Smooth muscle cell of the brain vasculature (primary cell): Measurements from ENCODE around the gene NOL3.

ENCODE experiments used
- DNase-seq: peaks from one replicate; pipeline ENCODE4 v3.0.0-alpha.2; 2012; ENCODE audit warnings: low read depth, low spot score

Gene NOL3

GRCh38 chr16:67188323-67188722 lies 18.0 kb downstream of the NOL3 start:
- no peak for DNase-seq

DNA sequence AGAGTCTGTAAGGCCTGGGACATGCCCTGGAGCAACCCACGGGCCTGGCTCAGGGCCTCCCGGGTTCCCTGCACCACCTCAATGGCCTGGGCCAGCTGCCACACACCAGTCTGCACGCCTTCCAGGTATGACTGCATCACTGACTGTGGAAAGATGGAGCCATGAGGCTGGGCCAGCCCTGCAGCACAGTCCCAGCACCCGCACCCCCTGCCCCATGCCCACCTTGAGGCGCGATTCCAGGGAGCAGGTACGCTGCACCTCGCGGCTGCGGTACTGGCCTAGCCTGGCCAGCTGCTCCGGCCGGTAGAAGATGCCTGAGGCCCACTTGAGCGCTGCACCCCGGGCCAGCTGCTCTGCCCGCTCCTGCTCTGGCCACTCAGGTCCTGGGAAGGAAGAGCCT lies 18.5 kb downstream of the NOL3 start:
- no peak for DNase-seq

DNA sequence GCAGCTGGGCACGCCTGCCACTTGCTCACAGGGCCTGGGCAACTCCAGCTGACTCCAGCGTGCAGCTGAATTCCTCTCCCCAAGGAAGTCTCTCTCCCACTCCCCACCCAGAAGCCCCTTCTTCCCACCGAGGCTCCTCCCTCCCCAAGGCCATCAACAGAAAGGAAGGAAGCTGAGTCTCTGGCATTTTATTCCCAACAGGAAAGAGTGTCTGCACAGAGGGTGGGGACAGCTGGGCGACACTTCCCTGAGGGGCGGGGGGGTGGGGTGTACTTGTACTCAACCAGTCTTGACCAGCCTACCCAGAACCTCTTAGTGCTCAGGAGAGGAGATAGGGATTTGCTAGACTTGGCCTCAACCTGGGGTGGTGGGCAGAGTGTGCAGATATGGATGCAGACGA lies 19.7 kb downstream of the NOL3 start, which contains the start of gene EXOC3L1:
EXOC3L1 (minus strand) TSS at position 96 of the 400 bp plus-strand sequence. CDS start 460 bp downstream, outside the sequence.
- DNase-seq = no peak

DNA sequence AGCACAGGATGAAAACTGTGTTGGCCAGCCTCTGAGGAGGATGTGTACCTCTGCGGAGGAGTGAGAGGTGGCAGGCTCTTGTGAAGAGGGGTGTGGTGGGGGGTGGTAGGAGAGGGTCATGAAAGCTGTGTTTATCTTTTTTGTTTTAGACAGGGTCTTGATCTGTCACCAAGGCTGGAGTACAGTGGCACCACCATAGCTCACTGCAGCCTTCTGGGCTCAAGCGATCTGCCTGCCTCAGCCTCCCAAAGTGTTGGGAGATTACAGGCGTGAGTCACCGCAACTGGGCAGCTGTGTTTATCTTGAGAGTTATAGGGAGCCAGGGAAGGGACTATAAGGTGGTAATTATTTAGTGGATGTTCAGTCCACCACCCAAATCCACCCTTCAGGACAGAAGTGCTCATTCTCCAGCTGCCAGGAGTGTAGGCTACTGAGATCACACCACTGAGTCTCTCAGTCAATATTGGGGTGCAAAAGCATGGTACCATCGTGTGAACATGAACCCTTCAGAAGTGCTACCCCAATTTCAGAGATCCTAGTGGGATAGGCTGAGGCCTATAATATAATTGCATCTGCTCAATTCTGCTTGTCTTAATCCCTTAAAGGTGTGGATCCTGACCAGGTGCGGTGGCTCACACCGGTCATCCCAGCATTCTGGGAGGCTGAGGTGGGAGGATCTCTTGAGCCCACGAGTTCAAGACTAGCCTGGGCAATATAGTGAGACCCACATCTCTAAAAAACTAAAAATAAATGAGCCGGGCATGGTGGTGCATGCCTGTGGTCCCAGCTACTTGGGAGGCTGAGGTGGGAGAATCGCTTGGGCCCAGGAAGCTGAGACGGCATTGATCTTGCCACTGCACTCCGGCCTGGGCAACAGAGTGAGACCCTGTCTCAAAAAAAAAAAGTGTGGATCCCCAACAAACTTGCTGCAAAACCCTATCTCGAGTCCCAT lies 20.4 kb downstream of the NOL3 start:
- no peak for DNase-seq

DNA sequence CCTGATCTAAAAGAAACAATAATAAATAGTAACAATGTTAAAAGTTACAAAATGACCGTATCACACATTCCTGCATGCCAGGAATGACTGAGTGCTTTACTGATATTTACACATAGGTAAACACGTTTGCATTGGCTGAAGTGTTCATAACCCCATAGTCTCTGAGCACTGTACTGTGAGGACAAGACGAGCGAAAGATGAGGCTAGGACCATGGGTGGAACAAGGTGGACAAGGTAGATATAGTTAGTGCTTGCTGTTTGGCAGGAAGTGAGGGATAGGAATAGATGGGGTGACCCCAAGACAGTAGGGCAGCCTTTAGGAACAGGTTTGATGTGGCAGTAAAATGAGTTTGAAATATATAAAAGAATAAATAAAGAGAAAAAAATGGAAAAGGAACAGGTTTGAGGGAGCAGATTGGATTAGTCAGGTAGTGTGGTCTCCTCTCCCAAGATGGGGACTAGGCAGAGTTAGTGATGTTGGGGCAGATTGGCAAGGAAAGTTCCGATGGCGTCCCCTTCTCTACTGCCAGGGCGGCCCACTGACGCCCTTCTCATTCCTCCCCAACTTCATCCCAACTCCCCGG lies 21.2 kb downstream of the NOL3 start:
- DNase-seq = no peak

DNA sequence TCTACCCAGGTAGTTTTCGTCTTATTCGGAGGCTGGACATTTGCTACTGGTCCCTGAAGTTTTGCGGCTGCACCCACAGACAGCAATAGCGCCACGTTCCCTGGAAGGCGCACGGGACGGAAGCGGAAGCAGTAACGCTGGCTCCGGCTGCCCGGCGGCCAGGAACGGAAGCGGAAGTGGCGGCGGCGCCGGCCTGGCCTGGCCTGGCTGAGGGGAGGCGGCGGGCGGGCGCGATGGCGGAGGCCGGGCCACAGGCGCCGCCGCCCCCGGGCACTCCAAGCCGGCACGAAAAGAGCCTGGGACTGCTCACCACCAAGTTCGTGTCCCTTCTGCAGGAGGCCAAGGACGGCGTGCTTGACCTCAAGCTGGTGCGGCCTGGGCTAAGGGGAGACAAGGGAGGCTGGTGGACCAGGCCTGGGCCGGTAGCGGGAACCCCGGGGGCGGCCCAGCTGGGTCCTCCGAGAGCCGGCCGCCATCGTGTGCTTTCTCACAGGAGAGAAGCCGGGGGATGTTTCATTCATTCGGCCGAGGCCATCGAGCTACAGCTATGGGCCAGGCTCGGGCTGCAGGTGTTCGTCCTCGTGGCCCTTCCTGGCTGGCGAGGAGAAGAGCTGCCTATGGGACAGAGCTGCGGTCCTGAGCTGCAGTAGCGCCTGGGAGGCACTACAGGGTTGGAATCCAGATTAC lies 21.8 kb downstream of the NOL3 start, which contains the start of gene E2F4:
E2F4 (plus strand) TSS at position 161 of the 687 bp plus-strand sequence; CDS start at position 234, 73 bp downstream.
- peak; percentile 74 for DNase-seq

GRCh38 chr16:67192781-67193361 lies 22.5 kb downstream of the NOL3 start:
- no peak for DNase-seq

GRCh38 chr16:67193536-67193935 lies 23.2 kb downstream of the NOL3 start:
- no peak for DNase-seq

DNA sequence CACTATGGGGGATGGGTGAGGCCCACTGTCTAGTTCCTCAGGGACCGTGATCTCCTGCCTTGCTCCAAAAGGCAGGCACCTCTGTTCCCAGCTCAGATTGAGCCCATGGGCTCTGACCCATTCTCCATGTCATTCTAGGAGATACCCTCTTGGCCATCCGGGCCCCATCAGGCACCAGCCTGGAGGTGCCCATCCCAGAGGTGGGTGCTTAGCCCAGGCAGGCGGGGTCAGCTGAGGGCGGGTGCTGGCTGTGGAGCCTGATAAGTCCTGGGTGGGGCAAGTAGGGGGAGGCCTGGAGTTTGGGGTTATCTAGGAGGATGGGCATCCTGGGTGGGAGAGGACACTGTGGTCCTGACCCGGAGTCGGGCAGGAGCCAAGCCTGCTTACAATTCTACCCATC lies 23.9 kb downstream of the NOL3 start:
- no peak for DNase-seq

- no peak for DNase-seq
Measured at GRCh38 chr16:67195676-67196075, 25.3 kb downstream of the NOL3 start.

GRCh38 chr16:67196881-67197280 lies 26.5 kb downstream of the NOL3 start:
- DNase-seq = no peak

DNA sequence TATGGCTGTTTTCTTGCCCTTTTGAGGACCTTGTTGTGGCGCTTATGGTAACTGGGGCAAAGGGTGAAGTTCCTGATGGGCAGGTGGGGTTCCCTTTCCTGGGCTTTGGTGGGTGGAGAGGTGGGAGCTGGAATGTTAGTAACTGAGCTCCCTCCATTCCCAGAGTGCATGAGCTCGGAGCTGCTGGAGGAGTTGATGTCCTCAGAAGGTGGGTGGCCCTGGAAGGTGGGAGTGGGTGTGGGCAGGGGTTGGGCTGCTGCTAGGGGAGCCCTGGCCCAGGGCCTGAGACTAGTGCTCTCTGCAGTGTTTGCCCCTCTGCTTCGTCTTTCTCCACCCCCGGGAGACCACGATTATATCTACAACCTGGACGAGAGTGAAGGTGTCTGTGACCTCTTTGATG lies 27.4 kb downstream of the NOL3 start:
- DNase-seq = no peak

GRCh38 chr16:67198238-67198734 lies 27.9 kb downstream of the NOL3 start:
- no peak for DNase-seq

- DNase-seq = no peak
Measured at GRCh38 chr16:67199011-67199807, 28.9 kb downstream of the NOL3 start, which contains the start of gene ELMO3. TSS of gene ELMO3 (plus strand) at chr16:67199131. CDS start at chr16:67199327, 196 bp downstream.

GRCh38 chr16:67199808-67200198 lies 29.5 kb downstream of the NOL3 start:
- no peak for DNase-seq

- no peak for DNase-seq
Measured at GRCh38 chr16:67200491-67200890, 30.2 kb downstream of the NOL3 start.

DNA sequence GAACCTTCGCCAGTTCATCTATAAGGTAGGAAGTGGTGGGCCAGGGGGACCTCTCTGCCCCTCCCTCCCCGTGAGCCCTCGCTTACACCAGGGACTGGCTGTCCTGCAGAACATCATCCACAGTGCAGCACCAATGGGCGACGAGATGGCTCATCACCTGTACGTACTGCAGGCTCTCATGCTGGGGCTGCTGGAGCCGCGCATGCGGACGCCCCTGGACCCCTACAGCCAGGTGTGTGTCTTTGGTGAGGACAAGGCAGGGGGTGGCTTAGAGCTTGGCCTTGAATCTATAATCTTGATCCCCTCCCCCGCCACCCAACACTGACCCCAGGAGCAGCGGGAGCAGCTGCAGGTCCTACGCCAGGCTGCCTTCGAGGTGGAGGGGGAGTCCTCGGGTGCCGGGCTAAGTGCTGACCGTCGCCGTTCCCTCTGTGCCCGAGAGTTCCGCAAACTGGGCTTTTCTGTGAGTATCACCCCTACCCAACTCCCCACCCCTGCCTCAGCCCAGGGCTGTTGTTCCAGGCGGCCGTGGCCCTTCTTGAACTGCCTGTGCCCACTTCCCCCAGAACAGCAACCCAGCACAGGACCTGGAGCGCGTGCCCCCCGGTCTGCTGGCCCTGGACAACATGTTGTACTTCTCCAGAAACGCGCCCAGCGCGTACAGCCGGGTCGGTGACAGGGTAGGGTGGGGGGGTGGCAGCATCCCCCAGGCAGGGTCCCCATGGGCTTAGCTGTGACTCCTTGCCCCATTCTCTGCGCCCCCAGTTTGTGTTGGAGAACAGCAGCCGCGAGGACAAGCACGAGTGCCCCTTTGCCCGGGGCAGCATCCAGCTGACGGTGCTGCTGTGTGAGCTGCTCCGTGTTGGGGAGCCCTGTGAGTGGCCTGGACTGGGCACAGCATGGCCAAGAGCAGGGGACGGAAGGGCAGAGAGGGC lies 31.3 kb downstream of the NOL3 start:
- DNase-seq = no peak

GRCh38 chr16:67202426-67202825 lies 32.1 kb downstream of the NOL3 start:
- DNase-seq = no peak

DNA sequence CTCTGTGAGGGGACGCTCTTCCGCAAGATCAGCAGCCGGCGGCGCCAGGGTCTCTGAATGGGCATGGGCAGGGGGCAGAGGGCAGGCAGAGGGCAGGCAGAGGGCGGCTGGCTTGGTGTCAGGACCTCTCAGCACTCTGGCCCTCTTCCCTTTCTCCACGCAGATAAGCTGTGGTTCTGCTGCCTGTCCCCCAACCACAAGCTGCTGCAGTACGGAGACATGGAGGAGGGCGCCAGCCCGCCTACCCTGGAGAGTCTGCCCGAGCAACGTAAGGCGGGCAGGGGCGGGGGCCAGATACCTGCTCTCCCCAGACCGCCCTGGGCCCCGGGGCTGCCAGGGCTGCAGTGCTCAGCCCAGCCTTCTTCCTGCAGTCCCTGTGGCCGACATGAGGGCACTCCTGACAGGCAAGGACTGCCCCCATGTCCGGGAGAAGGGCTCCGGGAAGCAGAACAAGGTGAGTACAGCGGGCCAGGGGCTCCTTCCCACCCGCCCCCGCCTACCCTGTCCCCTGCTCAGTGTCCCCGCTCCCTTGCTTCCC lies 32.7 kb downstream of the NOL3 start:
- no peak for DNase-seq
